HG03442 (cell line): ENCODE data around the gene GOLPH3.
A peak's percentile ranks its signal among the peaks of the same experiment; 100 is the strongest.
"Not testable (repeated sequence)": the region's sequence is repeated elsewhere in the genome, so short reads cannot be mapped to it uniquely, and the experiment has no call there.

Experiments used
- ATAC-seq: cut with Tn5 transposase; IDR thresholded peaks from one replicate; pipeline ENCODE4 v1.9.1; 2021; ENCODE audit warnings: mild to moderate bottlenecking, moderate library complexity; ENCODE audit not compliant: unreplicated experiment

GOLPH3 gene

GRCh38 chr5:32138839-32139493, 35.2 kb downstream of the GOLPH3 start:
- ATAC-seq: no peak

GRCh38 chr5:32136342-32136741, 37.8 kb downstream of the GOLPH3 start:
- ATAC-seq: no peak

- ATAC-seq: no peak
These were observed 39.0 kb downstream of the GOLPH3 start for GRCh38 chr5:32135086-32135485.

- ATAC-seq: no peak
These were observed 41.4 kb downstream of the GOLPH3 start for GRCh38 chr5:32132757-32133156.

GRCh38 chr5:32131604-32132003, 42.5 kb downstream of the GOLPH3 start:
- no peak for ATAC-seq

- no peak for ATAC-seq
These were observed 43.3 kb downstream of the GOLPH3 start for GRCh38 chr5:32130865-32131264.

- no peak for ATAC-seq
These were observed 45.0 kb downstream of the GOLPH3 start for GRCh38 chr5:32129074-32129598.

GRCh38 chr5:32127711-32128110, 46.4 kb downstream of the GOLPH3 start:
- no peak for ATAC-seq

GRCh38 chr5:32126691-32127090, 47.4 kb downstream of the GOLPH3 start:
- ATAC-seq: no peak

GRCh38 chr5:32123889-32124676, 50.0 kb downstream of the GOLPH3 start:
- ATAC-seq: no peak

GRCh38 chr5:32123058-32123805, 50.9 kb downstream of the GOLPH3 start:
- peak; percentile 76 for ATAC-seq

- ATAC-seq: not testable (repeated sequence)
These were observed 55.2 kb downstream of the GOLPH3 start for GRCh38 chr5:32118922-32119321.

- ATAC-seq: no peak
These were observed 57.4 kb downstream of the GOLPH3 start for GRCh38 chr5:32116574-32117313.

GRCh38 chr5:32115985-32116384, 58.1 kb downstream of the GOLPH3 start:
- ATAC-seq: no peak

- no peak for ATAC-seq
These were observed 63.9 kb downstream of the GOLPH3 start for GRCh38 chr5:32110111-32110696.

- no peak for ATAC-seq
These were observed 64.9 kb downstream of the GOLPH3 start for GRCh38 chr5:32109236-32109635.

- ATAC-seq: no peak
These were observed 66.0 kb downstream of the GOLPH3 start for GRCh38 chr5:32108167-32108566.

GRCh38 chr5:32107291-32107690, 66.8 kb downstream of the GOLPH3 start:
- no peak for ATAC-seq

- ATAC-seq: no peak
These were observed 70.6 kb downstream of the GOLPH3 start for GRCh38 chr5:32103521-32103920.

- ATAC-seq: no peak
These were observed 71.7 kb downstream of the GOLPH3 start for GRCh38 chr5:32102254-32102986.
